A549 treated with CpdA at 1 μM for 4 hours (cell line): ENCODE results near the gene MTG2. TPM values are rescaled to one million over a fixed set of nuclear protein-coding genes. Genes with fewer than 3 reads are reported as not detected.

Source experiments
- total RNA-seq: library from RNA; stranded (reverse); fragments of 200-300 nt; extraction: Qiagen RNA extraction; gene quantifications from 5 replicates; pipeline ENCODE4 v1.2.3, GENCODE V29; 2022; ENCODE audit warnings: low read depth

MTG2 gene, protein sequence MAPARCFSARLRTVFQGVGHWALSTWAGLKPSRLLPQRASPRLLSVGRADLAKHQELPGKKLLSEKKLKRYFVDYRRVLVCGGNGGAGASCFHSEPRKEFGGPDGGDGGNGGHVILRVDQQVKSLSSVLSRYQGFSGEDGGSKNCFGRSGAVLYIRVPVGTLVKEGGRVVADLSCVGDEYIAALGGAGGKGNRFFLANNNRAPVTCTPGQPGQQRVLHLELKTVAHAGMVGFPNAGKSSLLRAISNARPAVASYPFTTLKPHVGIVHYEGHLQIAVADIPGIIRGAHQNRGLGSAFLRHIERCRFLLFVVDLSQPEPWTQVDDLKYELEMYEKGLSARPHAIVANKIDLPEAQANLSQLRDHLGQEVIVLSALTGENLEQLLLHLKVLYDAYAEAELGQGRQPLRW
- total RNA-seq, result 29.0 to 39.8 TPM (median 36.0 TPM) in 5 replicates

GRCh38 chr20:62182469-62183425, at the start of gene MTG2:
MTG2 (plus strand) TSS chr20:62183028; CDS start chr20:62193421, 10,393 bp downstream.

GRCh38 chr20:62143081-62143956, 39.5 kb upstream of the MTG2 start, which contains the start of the genes PSMA7 and SS18L1:
PSMA7 (minus strand) TSS chr20:62143394; CDS start chr20:62143303, 91 bp downstream.
SS18L1 (plus strand) TSS chr20:62143769; CDS start chr20:62143821, 52 bp downstream.

GRCh38 chr20:62219992-62220665, 37.3 kb downstream of the MTG2 start, which contains the start of gene HRH3:
HRH3 (minus strand) TSS chr20:62220278; CDS start chr20:62219970, 308 bp downstream.

GRCh38 chr20:62237801-62238568, 55.2 kb downstream of the MTG2 start, which contains the start of gene OSBPL2:
OSBPL2 (plus strand) TSS chr20:62238521; CDS start chr20:62256185, 17,664 bp downstream.

Other genes starting within 250 kb of the MTG2 start
- gene TAF4, start 117.1 kb upstream of the MTG2 start, total RNA-seq, result 15.3 to 23.6 TPM (median 17.7 TPM) in 5 replicates
- 24.2 to 27.2 TPM (median 25.2 TPM) in 5 replicates for gene LSM14B, start 60.6 kb upstream of the MTG2 start, total RNA-seq
- 472 to 604 TPM (median 579 TPM) in 5 replicates for gene PSMA7, start 39.6 kb upstream of the MTG2 start, total RNA-seq
- gene SS18L1, start 39.3 kb upstream of the MTG2 start, total RNA-seq, result 8.4 to 11.0 TPM (median 9.3 TPM) in 5 replicates
- not detected in 5 replicates for gene HRH3, start 37.2 kb downstream of the MTG2 start, total RNA-seq
- 17.8 to 22.5 TPM (median 19.1 TPM) in 5 replicates for gene OSBPL2, start 55.5 kb downstream of the MTG2 start, total RNA-seq
- gene ADRM1, start 120.0 kb downstream of the MTG2 start, total RNA-seq, result 152 to 198 TPM (median 187 TPM) in 5 replicates
- 251 to 434 TPM (median 357 TPM) in 5 replicates for gene LAMA5, start 184.3 kb downstream of the MTG2 start, total RNA-seq
- 2,597 to 3,023 TPM (median 2,825 TPM) in 5 replicates for gene RPS21, start 204.1 kb downstream of the MTG2 start, total RNA-seq
- 4.5 to 5.9 TPM (median 5.1 TPM) in 5 replicates for gene CABLES2, start 224.3 kb downstream of the MTG2 start, total RNA-seq
- 0.03 to 0.05 TPM in 2 of 5 replicates, not detected in the others for gene RBBP8NL, start 244.5 kb downstream of the MTG2 start, total RNA-seq